RKO (cell line): ENCODE data around the gene EGFL7.

Experiments
- DNase-seq: peaks from one replicate; pipeline ENCODE4 v3.0.0-alpha.2; 2016; ENCODE audit warnings: low spot score

The EGFL7 gene

DNA sequence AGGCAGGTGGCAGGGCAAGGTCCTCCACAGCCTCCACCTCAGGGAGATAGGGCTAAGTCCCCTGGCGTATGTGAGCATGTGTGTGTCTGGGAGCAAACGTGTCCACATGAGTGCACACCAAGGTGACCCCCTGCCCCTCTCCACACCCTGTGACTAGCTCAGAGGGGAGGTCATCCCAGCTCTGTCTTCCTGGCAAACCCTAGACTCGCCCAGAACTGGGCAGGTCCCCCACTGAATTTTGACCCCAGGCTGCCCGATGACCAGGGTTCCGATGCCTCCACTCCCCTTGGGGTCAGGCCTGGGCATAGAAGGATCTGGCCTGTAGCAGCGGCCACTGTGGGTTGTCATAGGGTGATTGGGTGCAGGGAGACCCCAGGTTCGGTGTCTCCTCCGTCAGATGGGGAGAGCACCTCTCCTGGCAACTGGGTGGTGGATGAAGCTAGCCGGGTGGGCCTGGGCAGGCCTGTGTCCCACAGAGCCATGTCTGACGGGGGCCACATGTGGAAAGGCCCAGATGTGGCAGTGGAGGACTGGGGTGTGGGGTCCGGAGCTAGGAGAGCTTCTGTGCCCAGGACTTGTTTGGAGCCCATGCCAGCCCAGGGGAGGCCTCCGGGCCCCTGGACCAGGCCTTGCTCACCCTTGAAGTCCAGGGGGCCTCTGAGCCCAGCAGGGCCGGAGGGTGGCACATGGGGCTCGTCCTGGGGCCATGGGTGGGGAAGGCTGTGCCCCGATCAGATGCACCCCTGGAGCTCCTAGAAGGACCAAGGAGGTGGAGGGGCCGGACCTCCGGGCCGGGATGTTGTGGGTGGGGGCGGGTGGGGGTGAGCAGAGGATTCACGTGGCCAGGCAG lies 55.9 kb downstream of the EGFL7 start:
- no peak for DNase-seq

DNA sequence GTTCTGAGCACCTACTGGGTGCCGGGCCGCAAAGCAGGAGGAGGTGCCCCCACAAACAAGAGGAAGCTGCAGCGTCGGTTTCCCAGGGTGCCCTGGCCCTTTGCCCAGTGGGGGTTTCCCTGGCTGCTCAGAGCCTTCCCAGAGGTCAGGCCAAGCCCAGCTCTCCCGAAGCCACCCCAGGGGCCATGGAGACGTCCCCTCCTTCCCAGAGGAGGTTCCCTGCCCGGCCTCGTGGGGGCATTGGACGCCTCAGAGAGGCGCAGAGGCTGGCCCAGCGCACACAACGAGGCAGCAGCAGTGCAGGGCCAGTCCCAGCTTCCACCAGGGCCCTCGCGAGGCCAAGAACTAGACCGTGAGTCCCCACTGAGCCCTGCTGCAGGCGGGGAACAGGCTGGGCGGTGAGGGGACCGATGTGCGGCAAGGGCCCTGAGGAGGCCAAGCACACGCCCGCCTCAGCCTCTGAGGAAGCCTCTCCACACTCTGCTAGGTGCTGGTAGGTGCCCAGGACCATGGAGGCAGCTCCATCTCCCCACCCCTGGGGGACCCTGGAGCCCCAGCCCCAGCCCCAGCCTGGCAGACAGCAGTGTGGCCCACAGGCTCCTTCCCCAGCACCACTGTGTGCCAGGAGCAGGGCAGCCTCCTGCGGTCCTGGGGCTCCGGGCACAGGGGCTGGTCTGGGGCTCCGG lies 56.6 kb downstream of the EGFL7 start:
- no peak for DNase-seq

DNA sequence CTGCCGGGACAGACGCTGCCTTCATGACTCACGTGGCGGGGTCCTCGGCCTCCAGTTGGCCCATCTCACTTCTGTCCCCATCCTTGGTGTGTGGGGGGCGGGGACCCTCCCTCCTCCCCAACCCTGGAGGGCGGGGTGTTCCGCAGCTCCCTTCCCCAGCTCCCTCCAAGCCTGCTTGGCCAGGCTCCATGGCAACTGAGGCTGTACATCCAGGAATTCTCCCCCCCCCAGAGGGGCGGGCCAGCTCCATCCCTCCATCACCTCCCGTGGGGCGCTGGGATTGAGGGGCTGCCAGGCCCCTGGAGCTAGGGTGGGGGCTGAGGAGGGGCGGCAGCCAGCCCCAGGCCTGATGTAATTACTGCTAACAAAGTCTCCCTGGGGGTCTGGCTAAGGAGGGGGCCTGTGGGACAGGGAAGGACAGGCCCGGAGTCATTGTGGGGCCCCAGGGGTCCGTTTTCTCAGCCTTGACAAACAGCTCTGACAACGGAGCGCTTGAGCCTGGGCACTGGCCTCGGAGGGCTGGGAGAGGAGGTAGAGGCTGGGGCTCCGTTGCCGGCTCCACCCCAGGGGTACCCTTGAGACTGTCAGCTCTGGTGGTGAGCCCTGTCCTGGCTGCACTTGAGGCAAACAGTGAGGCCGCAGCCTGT lies 57.7 kb downstream of the EGFL7 start:
- no peak for DNase-seq

DNA sequence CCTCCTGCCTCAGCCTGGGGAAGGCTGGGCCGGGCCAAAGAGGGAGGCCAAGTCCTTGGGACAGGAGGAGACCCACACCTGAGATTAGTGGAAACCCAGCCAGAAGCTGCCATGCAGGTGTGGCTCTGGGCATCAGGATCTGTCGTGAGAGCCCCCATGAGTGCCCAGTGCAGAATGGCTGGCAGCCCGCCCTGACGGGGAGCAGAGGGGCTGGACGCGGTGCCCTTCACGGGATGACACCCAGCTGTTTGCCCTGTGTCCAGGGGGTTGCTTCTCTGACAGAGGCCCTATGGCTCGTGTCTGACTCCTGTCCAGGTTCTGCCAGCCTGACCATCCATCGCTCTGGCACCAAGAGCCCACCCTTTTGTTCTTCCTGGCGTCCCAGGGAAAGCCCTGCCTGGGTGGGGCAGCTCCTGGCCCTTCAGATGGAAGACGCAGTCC lies 58.2 kb downstream of the EGFL7 start:
- no peak for DNase-seq

DNA sequence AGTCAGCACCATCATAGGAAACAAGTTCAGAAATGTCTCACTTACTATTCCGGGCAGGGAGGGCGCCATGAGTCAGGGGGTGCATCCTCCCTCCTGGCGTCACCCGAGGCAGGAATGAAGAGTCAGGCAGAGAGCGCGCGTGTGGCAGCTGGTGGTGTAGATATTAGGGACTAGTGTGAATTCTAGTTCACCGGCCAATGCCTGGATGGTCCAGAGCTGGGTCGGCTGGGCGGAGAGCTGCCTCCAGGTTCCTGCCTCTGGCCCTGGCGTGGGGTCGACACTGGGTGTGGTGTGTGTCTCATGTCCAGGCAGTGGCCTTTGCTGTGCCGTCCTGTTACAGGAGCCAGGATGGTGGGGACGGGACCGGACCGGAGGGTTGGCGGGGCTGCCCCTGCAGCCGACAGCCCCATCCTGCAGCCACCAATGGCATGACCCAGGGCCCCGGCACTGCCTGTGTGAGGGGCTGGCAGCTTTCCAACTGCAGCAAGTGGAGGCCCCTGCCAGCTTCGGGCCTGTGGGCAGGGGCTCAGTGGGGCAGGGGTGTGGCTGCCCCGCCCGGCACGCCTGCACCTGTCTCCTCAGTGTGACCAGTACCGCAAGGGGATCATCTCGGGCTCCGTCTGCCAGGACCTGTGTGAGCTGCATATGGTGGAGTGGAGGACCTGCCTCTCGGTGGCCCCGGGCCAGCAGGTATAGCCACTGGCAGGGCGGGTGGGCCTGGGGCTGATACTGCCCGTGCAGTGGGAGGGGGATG lies 58.8 kb downstream of the EGFL7 start:
- peak; percentile 93 for DNase-seq
